ENCODE measurements around the gene ZDHHC18.
"Not testable (repeated sequence)": the region's sequence is repeated elsewhere in the genome, so short reads cannot be mapped to it uniquely, and the experiment has no call there.

The ZDHHC18 gene

GRCh38 chr1:26833432-26834405 lies 7.2 kb downstream of the ZDHHC18 start:
- peak; percentile 66 to 90 (median 85) for DNase-seq

- not testable (repeated sequence) for DNase-seq
These were observed 11.2 kb downstream of the ZDHHC18 start for GRCh38 chr1:26837665-26838064.

GRCh38 chr1:26838474-26839338 lies 12.2 kb downstream of the ZDHHC18 start:
- no peak for DNase-seq

- no peak for DNase-seq
These were observed 12.8 kb downstream of the ZDHHC18 start for GRCh38 chr1:26839339-26839722.

GRCh38 chr1:26839779-26840178 lies 13.3 kb downstream of the ZDHHC18 start:
- no peak for DNase-seq

- no peak for DNase-seq
These were observed 18.1 kb downstream of the ZDHHC18 start for GRCh38 chr1:26844424-26845196.

- DNase-seq = not testable (repeated sequence)
These were observed 21.3 kb downstream of the ZDHHC18 start for GRCh38 chr1:26847826-26848225.

GRCh38 chr1:26848499-26848898 lies 22.0 kb downstream of the ZDHHC18 start:
- no peak for DNase-seq

- DNase-seq = no peak
These were observed 22.7 kb downstream of the ZDHHC18 start for GRCh38 chr1:26848941-26849774.

GRCh38 chr1:26851106-26851684 lies 24.7 kb downstream of the ZDHHC18 start:
- no peak for DNase-seq

- no peak for DNase-seq
These were observed 26.2 kb downstream of the ZDHHC18 start for GRCh38 chr1:26852701-26853100.

- peak; percentile 41 to 80 (median 72) for DNase-seq
These were observed 26.7 kb downstream of the ZDHHC18 start for GRCh38 chr1:26853156-26853555.

- DNase-seq = no peak
These were observed 27.1 kb downstream of the ZDHHC18 start for GRCh38 chr1:26853600-26853999.

GRCh38 chr1:26854906-26855305 lies 28.4 kb downstream of the ZDHHC18 start:
- DNase-seq = no peak

- no peak for DNase-seq
These were observed 29.1 kb downstream of the ZDHHC18 start for GRCh38 chr1:26855636-26856035.

GRCh38 chr1:26856181-26856580 lies 29.7 kb downstream of the ZDHHC18 start:
- no peak for DNase-seq

- no peak for DNase-seq
These were observed 30.3 kb downstream of the ZDHHC18 start for GRCh38 chr1:26856604-26857469.

GRCh38 chr1:26857473-26858060 lies 31.1 kb downstream of the ZDHHC18 start:
- no peak for DNase-seq

- no peak for DNase-seq
These were observed 31.7 kb downstream of the ZDHHC18 start for GRCh38 chr1:26858160-26858559.

Measured in stimulated activated naive CD4-positive, alpha-beta T cell (primary cell).